Measurements from ENCODE around the gene CYTH3.
"Not testable (repeated sequence)": the region's sequence is repeated elsewhere in the genome, so short reads cannot be mapped to it uniquely, and the experiment has no call there.

Gene CYTH3

GRCh38 chr7:6228361-6229229 is 43.8 kb downstream of the CYTH3 start:
- DNase-seq = no peak

GRCh38 chr7:6227294-6227846 is 45.1 kb downstream of the CYTH3 start:
- no peak for DNase-seq

- no peak for DNase-seq
These were observed 46.1 kb downstream of the CYTH3 start for GRCh38 chr7:6226194-6226799.

GRCh38 chr7:6223411-6223810 is 49.0 kb downstream of the CYTH3 start:
- not testable (repeated sequence) for DNase-seq

GRCh38 chr7:6223010-6223409 is 49.4 kb downstream of the CYTH3 start:
- not testable (repeated sequence) for DNase-seq

GRCh38 chr7:6221340-6222319 is 50.8 kb downstream of the CYTH3 start:
- DNase-seq = no peak

GRCh38 chr7:6218329-6218728 is 54.1 kb downstream of the CYTH3 start:
- no peak for DNase-seq

GRCh38 chr7:6212008-6212407 is 60.4 kb downstream of the CYTH3 start:
- no peak for DNase-seq

- DNase-seq = no peak
These were observed 61.6 kb downstream of the CYTH3 start for GRCh38 chr7:6210621-6211372.

GRCh38 chr7:6209340-6209739 is 63.1 kb downstream of the CYTH3 start:
- DNase-seq = no peak

GRCh38 chr7:6208573-6209328 is 63.7 kb downstream of the CYTH3 start:
- no peak for DNase-seq

GRCh38 chr7:6205971-6206660 is 66.3 kb downstream of the CYTH3 start:
- no peak for DNase-seq

- DNase-seq = no peak
These were observed 69.0 kb downstream of the CYTH3 start for GRCh38 chr7:6203381-6203780.

GRCh38 chr7:6202117-6202516 is 70.3 kb downstream of the CYTH3 start:
- DNase-seq = no peak

- DNase-seq = no peak
These were observed 71.5 kb downstream of the CYTH3 start for GRCh38 chr7:6200971-6201370.

- DNase-seq = no peak
These were observed 73.5 kb downstream of the CYTH3 start for GRCh38 chr7:6198689-6199595.

- no peak for DNase-seq
These were observed 74.4 kb downstream of the CYTH3 start for GRCh38 chr7:6197801-6198551.

- DNase-seq = no peak
These were observed 78.7 kb downstream of the CYTH3 start for GRCh38 chr7:6193709-6194108.

GRCh38 chr7:6190563-6190962 is 81.9 kb downstream of the CYTH3 start:
- not testable (repeated sequence) for DNase-seq

All from NCI-H1105 (cell line).